CD4-positive, alpha-beta T cell (primary cell): Measurements from ENCODE around the gene ZNF266. TPM values are rescaled to one million over a fixed set of nuclear protein-coding genes. Genes with fewer than 3 reads are reported as not detected.

Source experiments
- ATAC-seq: fragments of 200-7000 bp; cut with Tn5 transposase; one replicate; pipeline ENCODE4 v1.10.0; 2022; ENCODE audit warnings: mild to moderate bottlenecking; ENCODE audit not compliant: poor library complexity
- CTCF ChIA-PET: fragments of 350-600 bp; sonication (Branson Sonifier 250); formaldehyde crosslinking; loops from one replicate; lab custom pipeline; 2021; ENCODE audit warnings: antibody characterized with exemption, inconsistent platforms; lab: Charles Lee
- POLR2A ChIA-PET: fragments of 350-600 bp; sonication (Branson Sonifier 250); formaldehyde crosslinking; loops from one replicate; lab custom pipeline; 2021; ENCODE audit warnings: antibody characterized with exemption, inconsistent platforms; lab: Charles Lee
- DNase-seq, 14 experiments: peaks; one replicate each; pipeline ENCODE4 v3.0.0-alpha.2; 2013 to 2020; ENCODE audit warnings: mixed read lengths in 2 of 14
- H3K27ac ChIP-seq, 2 donors: one replicate each; pipeline versions ENCODE4 v1.5.1 to v1.7.0; 2013; ENCODE audit warnings: low read length in 2 of 2, low read depth in 1 of 2, mild to moderate bottlenecking in 1 of 2
- H3K27me3 ChIP-seq, 2 experiments: 1 replicate in 1 of 2; 2 replicates in 1 of 2; pipeline versions ENCODE4 v1.6.1 to v1.7.0; 2013; ENCODE audit warnings: low read length in 2 of 2, control low read depth in 1 of 2, mild to moderate bottlenecking in 1 of 2, moderate library complexity in 1 of 2; ENCODE audit not compliant: insufficient read depth in 2 of 2, control insufficient read depth in 1 of 2
- H3K36me3 ChIP-seq: one replicate; pipeline ENCODE4 v1.6.1; 2013; ENCODE audit warnings: low read length, control low read depth; ENCODE audit not compliant: insufficient read depth
- H3K4me1 ChIP-seq: one replicate; pipeline ENCODE4 v1.6.1; 2013; ENCODE audit warnings: low read length, control low read depth; ENCODE audit not compliant: insufficient read depth
- H3K4me3 ChIP-seq: one replicate; pipeline ENCODE4 v1.5.1; 2013; ENCODE audit warnings: mild to moderate bottlenecking, low read length, moderate library complexity
- H3K9me3 ChIP-seq, 2 experiments: 1 replicate in 1 of 2; 2 replicates in 1 of 2; pipeline versions ENCODE4 v1.6.1 to v1.7.0; 2013; ENCODE audit warnings: low read length in 2 of 2, mild to moderate bottlenecking in 2 of 2, control low read depth in 1 of 2, moderate library complexity in 1 of 2; ENCODE audit not compliant: control insufficient read depth in 1 of 2, insufficient read depth in 1 of 2
- H3K27ac Mint-ChIP-seq: one replicate; pipeline ENCODE4 v1.8.0; 2020; ENCODE audit warnings: mixed read lengths
- H3K27me3 Mint-ChIP-seq: one replicate; pipeline ENCODE4 v1.8.0; 2021; ENCODE audit warnings: mixed read lengths
- H3K36me3 Mint-ChIP-seq: one replicate; pipeline ENCODE4 v1.8.0; 2021; ENCODE audit warnings: low read depth, mixed read lengths
- H3K4me1 Mint-ChIP-seq: one replicate; pipeline ENCODE4 v1.8.0; 2021; ENCODE audit warnings: low read depth, mixed read lengths
- H3K4me3 Mint-ChIP-seq: one replicate; pipeline ENCODE4 v1.8.0; 2020; ENCODE audit warnings: mild to moderate bottlenecking, mixed read lengths
- H3K9me3 Mint-ChIP-seq: one replicate; pipeline ENCODE4 v1.8.0; 2020; ENCODE audit warnings: mixed read lengths
- CTCF ChIP-seq: fragments of 200-600 bp; IDR thresholded peaks from one replicate; pipeline ENCODE4 v1.8.0; 2022; ENCODE audit warnings: antibody characterized with exemption, mild to moderate bottlenecking
- intact Hi-C, 2 experiments: fragments of 100-400 bp; cut with DNase I in 1 of 2; cut with micrococcal nuclease in 1 of 2; formaldehyde crosslinking; loops; one replicate each; pipeline versions ENCODE4 v1.15.1 to v1.9.0; 2023 to 2025; cut with DNase I, micrococcal nuclease
- total RNA-seq, 174 experiments: library from RNA in 2 of 174; stranded (reverse) in 2 of 174; gene quantifications; one replicate each; pipeline ENCODE4 v1.2.3 and lab custom pipeline; 2021 to 2026

The ZNF266 gene
- total RNA-seq, 2 experiments from 2014 or later, result 45.5 to 46.2 TPM

- DNase-seq, result peak in 9 of 14 experiments; percentile 13 to 68 (median 35)
- peak overlapping the region; percentile 25 for H3K27ac Mint-ChIP-seq
- ChIA-PET CTCF (interaction anchor here (1.0 to 2.4 kb wide), 4 partner anchors 14 to 226 kb away, joined by 3 to 11 read pairs (median 4); no protein-coding TSS in a partner anchor), POLR2A (no interaction called here)
- peak overlapping the region; percentile 71 for H3K4me3 Mint-ChIP-seq
- Histone ChIP-seq H3K4me3 (no peak overlapping the region), H3K27ac (no peak overlapping the region), H3K36me3 (peaks cover 61% of the 10 kb centered on the region), H3K9me3 (peaks cover 2 to 9% of the 10 kb centered on the region in 2 experiments), H3K4me1 (peaks cover 19% of the 10 kb centered on the region), H3K27me3 (no peaks in the 10 kb centered on the region)
- peaks cover 8% of the 10 kb centered on the region for H3K9me3 Mint-ChIP-seq
- intact Hi-C loops, result loop anchor here (1.0 to 10.0 kb wide), 7 partner anchors 103 to 597 kb away; partner anchors contain the start of genes MBD3L1 (in 1 of the 2), ZNF121 (in 1 of the 2), ZNF317 (in 1 of the 2) and ZNF426 (in 1 of the 2)
- peak; percentile 46 for TF ChIP-seq CTCF
- no peak for ATAC-seq
- H3K4me1 Mint-ChIP-seq, result peaks cover 56% of the 10 kb centered on the region
- H3K36me3 Mint-ChIP-seq, result peaks cover 100% of the 10 kb centered on the region
- H3K27me3 Mint-ChIP-seq, result no peaks in the 10 kb centered on the region
These were observed 3.9 kb downstream of the ZNF266 start for GRCh38 chr19:9431475-9431874.

- Mint-ChIP-seq H3K27ac (no peak overlapping the region), H3K4me3 (no peak overlapping the region), H3K4me1 (peaks cover 46% of the 10 kb centered on the region), H3K36me3 (peaks cover 100% of the 10 kb centered on the region), H3K27me3 (no peaks in the 10 kb centered on the region), H3K9me3 (peaks cover 8% of the 10 kb centered on the region)
- H3K36me3 ChIP-seq, result peaks cover 71% of the 10 kb centered on the region
- no peak for DNase-seq
- no peak for TF ChIP-seq CTCF
- peaks cover 12 to 16% of the 10 kb centered on the region in 2 experiments for H3K9me3 ChIP-seq
- ChIA-PET CTCF (interaction anchor here (2.4 kb wide), 1 partner anchor 225 kb away, joined by 11 read pairs; no protein-coding TSS in a partner anchor), POLR2A (no interaction called here)
- H3K4me1 ChIP-seq, result peaks cover 11% of the 10 kb centered on the region
- H3K27me3 ChIP-seq, result no peaks in the 10 kb centered on the region
- H3K4me3 ChIP-seq, result no peak overlapping the region
- intact Hi-C loops, result loop anchor here (10.0 kb wide), 5 partner anchors 104 to 596 kb away; partner anchors contain the start of genes MBD3L1 (in 1 of the 2), ZNF121 (in 1 of the 2), ZNF317 (in 1 of the 2) and ZNF426 (in 1 of the 2)
- no peak for ATAC-seq
- no peak overlapping the region for H3K27ac ChIP-seq
These were observed 4.9 kb downstream of the ZNF266 start for GRCh38 chr19:9430444-9430843.

- no peak overlapping the region for H3K27ac ChIP-seq
- Mint-ChIP-seq H3K36me3 (peaks cover 100% of the 10 kb centered on the region), H3K27ac (no peak overlapping the region), H3K4me1 (peaks cover 23% of the 10 kb centered on the region), H3K4me3 (no peak overlapping the region), H3K9me3 (peaks cover 14% of the 10 kb centered on the region), H3K27me3 (no peaks in the 10 kb centered on the region)
- DNase-seq (no peak), ATAC-seq (no peak)
- no peak for TF ChIP-seq CTCF
- CTCF ChIA-PET, result no interaction called here
- peaks cover 93% of the 10 kb centered on the region for H3K36me3 ChIP-seq
- intact Hi-C loops, result no loop called here
- H3K4me1 ChIP-seq, result peaks cover 4% of the 10 kb centered on the region
- H3K4me3 ChIP-seq, result no peak overlapping the region
- peaks cover 26 to 34% of the 10 kb centered on the region in 2 experiments for H3K9me3 ChIP-seq
- H3K27me3 ChIP-seq, result no peaks in the 10 kb centered on the region
- POLR2A ChIA-PET, result no interaction called here
These were observed 7.4 kb downstream of the ZNF266 start for GRCh38 chr19:9427941-9428340.
